ENCODE measurements around the gene PDE4DIP.
"Not testable (repeated sequence)": the region's sequence is repeated elsewhere in the genome, so short reads cannot be mapped to it uniquely, and the experiment has no call there.

The PDE4DIP gene

DNA sequence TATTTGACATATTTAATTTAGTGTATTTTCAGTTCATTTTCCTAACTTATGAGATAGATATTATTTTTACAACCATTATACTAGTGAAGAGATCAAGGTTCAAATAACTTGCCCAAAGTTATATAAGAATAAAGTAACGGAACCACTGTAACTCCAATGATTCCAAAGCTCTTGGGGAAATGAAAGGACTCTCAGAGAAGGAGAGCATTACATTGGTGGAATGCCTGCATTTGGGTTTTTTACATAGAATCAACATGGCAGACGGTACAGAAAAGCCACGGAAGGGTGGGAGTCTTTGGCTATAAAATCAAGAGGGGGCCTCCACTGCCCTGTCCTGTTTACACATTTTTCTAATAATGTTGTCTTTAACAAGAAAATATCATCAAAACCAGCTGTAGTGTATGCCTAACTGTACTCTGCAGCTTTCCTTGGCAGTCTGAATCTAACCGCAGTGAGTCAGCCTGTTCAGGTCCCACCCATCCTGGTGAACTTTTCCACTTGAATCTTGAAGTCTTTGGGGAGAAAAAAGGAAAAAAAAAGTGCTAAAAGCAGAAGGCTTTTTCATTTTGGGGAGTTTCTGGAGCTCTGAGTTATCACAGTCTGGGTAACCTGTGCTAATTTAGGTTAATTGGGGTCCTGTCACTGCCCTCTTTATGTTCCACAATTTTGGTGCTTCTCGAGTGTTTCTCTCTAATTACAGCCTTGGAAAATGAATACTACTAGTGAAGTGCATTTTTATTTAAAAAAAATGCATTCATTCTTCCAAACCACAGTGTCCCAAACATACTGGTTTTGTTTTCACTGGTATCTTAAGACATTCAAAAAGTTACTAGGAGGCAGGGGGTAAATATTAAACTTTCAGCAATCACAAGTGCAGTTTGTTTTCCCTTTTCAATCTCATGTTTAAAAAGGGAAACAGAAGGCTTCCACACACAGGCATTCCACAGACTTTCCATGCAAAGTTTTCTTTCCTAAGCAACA lies 30.5 kb downstream of the PDE4DIP start:
- DNase-seq: not testable (repeated sequence)

DNA sequence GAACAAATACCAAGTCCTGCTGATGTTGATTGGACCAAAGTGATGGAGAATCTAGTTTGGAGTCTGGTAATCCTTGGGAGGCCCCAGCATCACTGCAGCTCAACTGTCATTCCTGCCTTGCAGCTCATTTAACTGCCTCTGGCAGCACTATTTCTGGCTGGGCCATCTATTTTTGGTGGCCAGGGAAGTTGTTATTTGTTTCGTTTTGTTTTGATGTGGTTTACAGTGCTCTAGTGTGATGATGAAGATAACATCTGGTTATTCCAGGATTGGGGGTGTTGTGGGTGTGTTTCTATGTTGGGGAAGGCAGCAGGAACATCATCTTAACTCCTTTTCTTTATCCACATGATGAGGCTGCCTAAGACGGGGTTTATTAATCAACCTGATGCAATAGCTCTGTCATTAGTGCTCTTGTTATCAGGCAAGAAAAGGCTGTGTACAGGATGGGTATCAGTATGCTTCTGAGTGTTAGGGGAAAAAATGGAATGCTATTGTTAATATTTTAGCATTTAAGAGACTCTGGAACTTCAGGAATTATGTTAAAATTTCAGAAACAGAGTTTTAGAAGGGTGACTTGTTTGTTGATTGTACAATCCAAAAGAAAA lies 35.7 kb downstream of the PDE4DIP start:
- DNase-seq: not testable (repeated sequence)

DNA sequence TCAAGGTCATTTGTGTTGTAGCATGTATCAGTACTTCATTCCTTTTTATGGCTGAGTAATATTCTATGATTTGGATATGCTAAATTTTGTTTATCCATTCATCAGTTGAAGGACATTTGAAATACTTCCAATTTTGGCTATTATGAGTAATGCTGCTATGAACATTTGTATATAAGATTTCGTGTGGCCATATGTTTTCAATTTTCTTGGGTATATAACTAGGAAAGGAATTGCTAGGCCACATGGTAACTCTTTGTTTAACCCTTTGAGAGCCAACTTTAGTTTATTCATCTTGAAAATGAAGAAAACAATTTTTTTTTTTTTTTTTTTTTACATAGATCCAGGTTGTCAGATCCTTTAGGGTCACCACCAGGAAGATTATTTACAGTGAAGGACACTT lies 37.0 kb downstream of the PDE4DIP start:
- DNase-seq: not testable (repeated sequence)

DNA sequence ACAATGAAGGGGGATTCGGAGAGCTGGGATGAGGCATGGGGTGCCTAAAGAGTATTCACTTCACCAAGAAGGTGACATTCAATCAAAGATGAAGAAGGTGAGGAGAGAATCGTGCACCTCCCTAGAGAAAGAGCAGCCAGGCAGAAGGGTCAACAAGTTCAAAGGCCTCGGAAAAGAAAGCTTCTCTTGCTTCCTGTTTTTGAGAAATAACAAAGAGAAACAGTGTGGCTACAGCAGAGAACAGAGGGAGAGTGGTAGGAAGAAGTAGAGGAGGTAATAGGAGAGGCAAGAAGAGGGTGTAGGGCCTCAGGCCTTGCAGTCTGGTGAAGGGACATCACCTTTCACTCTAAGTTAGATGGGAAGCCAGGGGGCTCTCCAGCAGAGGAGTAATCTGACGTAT lies 41.0 kb downstream of the PDE4DIP start:
- DNase-seq: not testable (repeated sequence)

DNA sequence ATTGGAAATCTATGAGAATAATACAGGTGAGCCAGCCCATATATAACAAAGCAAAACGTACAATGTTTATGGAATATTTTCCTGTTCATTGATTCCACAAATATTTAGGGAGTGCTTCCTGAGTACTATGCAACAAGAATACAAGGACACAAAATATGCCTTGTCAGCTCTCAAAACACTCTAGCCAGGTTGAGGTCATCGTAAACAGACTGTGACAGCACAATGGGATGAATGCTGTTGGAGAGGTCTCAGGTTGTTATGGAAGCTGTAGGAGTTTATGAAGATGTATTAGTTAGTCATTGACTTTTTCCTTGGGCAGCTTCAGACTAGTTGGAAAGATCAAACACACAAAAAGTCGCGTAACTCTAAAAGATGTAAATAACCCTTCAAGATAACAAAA lies 42.1 kb downstream of the PDE4DIP start:
- not testable (repeated sequence) for DNase-seq

DNA sequence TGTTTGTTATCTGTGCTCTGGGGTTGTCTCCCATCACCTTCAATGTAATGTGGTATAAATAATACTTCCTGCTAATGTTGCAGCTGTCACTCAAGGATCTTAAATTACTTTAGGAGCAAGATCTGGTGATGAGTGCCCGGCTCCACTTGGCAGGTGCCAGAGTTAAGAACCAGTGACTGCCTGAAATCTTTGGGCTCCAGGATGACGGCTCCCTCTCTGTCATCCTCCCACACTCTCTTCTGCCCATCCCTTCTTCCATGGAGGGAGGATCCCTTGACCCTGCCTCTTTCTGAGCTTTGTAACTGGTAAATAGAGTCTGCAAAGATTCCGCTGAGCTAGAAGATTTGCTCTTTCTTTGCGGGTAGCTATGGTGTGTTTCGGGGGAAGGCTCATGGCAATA lies 44.4 kb downstream of the PDE4DIP start:
- DNase-seq: not testable (repeated sequence)

DNA sequence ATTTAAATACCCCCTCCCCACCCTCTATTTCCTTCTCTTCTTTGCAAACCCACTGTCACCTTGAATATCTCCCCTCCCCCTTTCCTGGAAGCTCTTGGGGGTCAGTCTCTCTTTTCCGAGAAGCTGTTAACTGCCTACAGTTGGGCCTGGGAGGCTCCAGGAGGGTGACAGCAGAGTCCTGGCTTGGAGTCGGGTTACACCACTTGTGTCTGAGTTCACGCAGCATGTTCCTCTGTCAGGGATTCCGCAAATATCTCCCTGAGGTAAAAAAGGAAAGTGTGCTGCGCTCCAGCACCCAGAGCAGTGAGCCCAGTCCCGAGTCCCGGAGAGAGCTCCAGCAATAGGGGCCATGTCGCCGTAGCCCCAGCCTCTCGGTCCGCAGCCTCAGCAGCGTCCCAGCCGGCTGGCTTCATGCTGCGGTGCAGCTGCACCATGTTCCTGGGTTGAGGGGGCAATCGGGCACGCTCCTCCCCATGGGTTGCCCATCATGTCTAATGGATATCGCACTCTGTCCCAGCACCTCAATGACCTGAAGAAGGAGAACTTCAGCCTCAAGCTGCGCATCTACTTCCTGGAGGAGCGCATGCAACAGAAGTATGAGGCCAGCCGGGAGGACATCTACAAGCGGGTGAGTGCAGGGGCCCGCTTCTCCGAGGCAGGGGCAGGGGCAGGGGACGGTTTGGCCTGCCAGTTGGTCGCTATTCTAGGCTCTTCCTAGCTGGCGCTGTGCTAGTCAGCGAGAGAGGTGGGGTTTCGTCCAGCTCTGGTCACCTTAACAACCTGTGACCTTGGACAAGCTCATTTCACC lies 45.2 kb downstream of the PDE4DIP start:
- DNase-seq: not testable (repeated sequence)

DNA sequence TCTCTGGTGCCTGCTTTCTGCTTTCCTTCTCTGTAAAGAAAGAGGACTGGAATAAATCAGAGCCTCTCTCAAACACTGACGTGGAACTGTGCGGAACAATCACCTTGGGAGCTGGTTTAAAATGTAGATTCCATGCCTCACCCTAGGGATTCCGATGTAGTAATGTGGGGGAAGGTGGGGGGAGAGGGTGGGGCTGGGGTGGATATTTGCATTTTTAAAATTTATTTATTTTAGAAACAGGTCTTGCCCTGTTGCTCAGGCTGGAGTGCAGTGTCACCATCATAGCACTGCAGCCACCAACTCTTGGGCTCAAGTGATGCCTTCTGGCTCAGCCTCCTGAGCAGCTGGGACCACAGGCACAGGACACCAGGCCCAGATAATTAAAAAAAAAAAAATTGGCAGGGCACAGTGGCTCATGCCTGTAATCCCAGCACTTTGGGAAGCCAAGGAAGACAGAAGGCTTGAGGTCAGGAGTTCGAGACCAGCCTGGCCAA lies 45.9 kb downstream of the PDE4DIP start:
- not testable (repeated sequence) for DNase-seq

DNA sequence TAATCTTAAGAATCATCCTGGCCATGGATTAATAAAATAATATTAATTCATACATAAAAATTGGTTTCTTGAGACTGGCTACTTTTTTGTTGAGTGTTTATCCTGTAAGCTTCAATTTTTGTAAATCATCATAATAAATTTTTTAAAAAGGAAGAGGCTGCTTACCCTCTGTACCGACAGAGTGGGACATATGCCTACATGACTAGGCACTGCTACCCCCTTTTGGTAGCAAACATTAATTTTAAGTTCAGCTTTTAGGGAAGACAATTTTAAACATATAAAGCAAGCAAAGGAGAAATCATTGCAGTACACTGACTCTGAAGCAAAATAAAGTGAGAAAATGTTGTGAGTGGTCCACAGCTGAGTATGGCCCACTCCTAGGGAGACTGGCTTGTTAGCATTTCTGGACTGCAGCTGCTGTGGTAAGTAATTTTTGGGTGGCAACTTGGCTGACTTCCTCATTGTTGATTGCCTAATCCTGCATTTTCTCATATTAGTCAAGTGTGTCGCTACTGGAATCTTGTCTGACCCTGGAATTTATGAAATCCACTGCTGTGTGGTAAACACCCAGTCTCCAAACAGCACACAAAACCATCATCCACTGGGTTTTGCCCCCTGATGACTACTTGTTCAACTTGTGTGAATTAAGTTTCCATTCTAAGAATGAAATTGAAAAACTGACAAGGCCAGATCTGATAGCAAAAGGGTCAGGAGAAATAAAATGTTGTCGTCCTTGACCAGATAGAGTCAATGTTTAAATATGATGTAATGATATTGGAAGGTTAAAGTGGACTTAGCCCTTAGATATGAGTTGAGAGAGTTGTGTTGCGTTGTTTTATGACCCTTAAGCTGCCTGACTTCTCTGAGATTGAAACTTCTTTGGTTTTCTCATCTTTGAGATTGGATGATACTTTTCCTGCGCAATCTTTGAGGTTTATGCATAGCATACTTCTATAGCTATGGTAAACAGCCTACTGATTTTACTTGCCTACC lies 50.4 kb downstream of the PDE4DIP start:
- DNase-seq: not testable (repeated sequence)

DNA sequence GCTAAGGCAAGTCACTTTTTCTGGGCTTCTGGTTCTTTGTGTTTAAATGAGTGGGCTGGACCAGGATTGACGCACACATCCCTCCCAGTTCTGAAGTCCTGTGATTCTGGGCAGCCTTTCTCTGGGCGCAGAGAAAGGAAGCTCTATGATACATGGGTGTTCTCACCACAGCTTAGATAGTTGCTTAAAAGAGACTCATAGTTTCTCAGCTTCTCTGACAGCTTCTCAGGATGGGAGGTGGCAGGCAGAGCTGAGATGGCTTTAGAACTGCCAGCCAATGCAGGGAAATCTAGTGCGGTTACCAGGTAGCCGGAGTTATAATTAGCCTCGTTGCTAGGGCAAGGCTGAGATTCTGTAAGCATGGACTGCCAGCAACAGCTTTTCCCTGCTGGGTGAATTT lies 55.8 kb downstream of the PDE4DIP start:
- not testable (repeated sequence) for DNase-seq

DNA sequence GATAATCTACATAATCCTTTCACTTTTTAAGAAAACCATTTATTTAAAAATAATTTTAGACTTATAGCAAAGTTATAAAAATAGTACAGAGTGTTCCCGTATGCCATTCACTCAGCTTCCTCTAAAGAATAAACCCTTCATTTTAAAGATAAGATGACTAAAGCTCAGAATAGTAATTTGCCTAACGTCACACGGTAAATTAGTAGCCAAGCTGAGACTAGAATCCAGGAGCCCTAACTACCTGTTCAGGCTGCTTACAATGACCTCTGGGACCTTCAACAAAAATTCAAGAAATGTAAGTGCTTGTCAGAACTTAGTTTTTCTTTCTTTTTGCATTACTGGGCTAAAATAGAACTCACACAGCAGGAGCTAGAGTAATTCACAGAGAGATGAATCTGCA lies 56.5 kb downstream of the PDE4DIP start:
- not testable (repeated sequence) for DNase-seq

DNA sequence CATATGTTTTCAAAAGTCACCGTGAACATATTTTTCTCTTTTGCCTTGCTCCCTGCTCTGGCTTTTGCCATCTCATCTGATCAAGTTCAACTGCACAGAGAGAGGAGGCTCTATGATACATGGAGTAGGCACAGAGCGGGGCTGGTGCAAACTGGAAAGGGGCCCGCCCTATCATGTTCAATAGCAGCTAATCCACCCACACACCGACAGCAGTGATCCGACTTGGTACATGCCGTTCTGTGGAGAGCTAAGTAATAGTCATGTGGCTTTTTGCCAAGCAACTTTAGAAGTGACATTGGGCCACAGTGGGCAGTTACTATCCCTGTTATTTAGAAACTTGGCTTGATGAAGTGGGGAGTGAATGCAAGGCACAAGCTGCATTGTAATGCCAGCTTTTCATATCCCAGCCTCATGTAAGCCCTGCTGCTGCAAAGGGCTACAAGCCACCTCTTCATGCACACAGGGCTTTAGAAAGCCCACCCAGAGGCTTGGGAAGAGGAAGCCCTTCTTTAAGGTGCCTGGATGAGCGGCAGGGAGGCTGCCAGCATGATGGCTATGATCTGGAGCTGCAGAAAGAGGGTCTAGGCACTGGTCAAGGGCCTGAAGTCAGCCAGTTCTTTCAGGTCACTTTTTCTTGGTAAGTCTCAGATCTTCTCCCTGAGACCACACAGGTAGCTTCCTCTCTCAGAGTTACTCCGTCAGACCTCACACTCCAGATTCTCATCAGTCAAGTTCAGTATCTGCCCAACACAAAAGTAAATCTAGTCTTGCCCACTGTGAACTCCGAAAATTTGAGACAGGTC lies 57.1 kb downstream of the PDE4DIP start:
- DNase-seq: not testable (repeated sequence)

DNA sequence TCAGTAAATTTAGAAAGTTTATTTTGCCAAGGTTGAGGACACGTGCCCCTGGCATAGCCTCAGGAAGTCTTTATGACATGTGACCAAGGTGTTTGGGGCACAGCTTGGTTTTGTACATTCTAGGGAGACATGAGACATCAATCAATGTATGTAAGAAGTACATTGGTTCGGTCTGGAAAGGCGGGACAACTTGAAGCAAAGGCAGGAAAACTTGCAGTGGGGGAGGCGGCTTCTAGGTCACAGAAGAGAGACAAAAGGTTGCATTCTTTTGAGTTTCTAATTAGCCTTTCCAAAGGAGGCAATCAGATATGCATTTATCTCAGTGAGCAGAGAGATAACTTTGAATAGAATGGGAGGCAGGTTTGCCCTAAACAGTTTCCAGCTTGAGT lies 57.7 kb downstream of the PDE4DIP start:
- not testable (repeated sequence) for DNase-seq

DNA sequence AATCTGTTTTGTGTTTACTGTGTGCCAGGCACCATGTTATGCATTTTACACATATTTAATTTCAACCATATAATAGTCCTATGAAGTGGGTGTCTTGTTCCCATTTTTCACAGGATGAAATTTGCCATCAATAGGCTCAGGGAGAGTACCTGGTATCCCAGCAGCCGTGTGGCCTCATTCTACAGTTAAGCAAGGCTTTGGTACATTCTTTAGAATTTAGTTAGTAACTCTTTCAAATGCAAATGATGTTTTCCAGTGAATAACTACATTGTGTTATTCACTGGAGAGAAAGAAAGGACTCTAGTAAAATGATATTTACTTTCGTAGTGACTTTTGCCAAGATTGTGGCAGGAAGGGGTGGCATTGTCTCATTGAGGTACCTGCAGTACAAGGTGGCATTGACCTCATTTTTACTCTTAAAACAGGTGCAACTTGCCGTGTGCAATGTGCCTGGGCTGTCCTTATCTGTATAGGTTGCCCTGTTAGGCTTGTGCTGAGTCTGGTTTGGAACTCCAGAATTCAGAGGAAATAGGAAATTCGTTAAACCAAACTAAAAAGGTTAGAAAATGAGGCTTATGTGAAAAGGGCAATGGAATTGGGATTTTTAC lies 65.1 kb downstream of the PDE4DIP start:
- not testable (repeated sequence) for DNase-seq

DNA sequence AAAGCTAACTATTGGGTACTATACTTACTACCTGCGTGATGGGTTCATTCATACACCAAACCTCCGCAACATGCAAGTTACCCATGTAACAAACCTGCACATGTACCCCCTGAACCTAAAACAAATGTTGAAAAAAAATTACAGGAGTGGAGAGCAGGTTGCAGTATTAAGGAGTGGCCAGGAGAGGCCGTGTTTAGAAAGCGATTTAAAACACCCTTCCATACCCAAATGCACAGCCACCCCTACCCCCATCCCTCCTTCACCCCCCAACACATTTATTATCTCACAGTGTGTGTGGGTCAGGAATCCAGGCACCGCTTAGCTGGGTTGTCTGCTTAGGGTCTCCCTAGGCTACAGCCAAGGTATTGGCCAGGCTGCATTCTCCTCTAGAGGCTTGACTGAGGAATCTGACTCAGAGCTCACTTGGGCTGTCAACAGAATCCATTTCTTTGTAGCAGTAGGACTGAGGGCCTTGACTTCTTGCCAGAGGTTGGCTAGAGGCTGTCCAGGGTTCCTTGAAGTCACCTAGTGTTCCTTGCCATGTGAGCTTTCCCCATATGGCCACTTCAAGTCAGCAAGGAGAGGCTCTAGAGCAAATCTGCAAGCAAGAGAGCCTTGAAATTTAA lies 67.2 kb downstream of the PDE4DIP start:
- DNase-seq: not testable (repeated sequence)

DNA sequence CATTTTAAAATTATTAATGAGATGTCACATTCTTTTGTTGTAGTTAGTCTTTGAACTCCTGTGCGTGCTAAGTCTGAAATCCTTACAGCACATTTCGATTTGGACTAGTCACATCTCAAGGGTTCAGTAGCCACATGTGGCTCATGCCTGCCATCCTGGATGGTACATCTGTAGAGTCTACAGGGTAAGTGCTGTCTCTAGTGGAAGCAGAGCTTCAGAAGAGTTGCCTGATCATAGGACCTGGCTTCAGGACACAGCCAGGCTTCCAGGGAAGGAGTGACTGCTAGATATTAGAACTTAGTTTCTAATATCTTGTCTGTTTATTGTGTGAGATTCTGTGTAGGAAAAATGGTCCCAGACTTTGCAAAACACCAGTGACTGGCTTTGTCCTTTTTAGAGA lies 72.0 kb downstream of the PDE4DIP start:
- not testable (repeated sequence) for DNase-seq

DNA sequence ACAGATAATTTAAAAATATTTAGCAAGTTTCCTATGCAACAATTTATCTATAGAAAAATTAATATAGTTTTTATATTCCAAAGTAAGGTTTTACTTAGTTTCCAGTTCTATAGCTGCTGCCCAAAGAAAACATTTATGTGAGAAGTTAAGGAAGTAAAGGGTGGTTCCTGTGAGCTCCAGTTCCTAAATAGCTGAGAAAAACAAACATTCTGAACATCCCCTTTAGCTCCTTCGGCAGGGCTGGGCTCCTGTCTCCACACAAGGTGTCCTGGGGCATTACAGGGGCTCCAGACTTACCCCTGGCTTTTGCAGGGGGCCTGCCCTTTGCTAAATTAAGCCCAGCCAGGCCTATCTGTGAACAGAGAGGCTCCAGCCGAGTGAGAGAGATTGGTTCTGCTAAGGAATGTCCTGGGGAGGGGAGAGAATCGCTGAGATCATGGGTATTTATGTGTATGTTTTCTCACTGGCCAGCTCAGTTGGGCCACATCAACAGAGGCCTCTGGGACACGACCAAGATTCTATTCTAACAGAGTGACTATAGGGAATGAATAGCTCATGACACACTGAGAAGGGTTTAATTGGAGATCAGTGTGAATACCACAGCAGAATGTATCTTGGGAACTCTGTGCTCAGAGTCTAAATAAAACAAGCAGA lies 72.6 kb downstream of the PDE4DIP start:
- DNase-seq: not testable (repeated sequence)

DNA sequence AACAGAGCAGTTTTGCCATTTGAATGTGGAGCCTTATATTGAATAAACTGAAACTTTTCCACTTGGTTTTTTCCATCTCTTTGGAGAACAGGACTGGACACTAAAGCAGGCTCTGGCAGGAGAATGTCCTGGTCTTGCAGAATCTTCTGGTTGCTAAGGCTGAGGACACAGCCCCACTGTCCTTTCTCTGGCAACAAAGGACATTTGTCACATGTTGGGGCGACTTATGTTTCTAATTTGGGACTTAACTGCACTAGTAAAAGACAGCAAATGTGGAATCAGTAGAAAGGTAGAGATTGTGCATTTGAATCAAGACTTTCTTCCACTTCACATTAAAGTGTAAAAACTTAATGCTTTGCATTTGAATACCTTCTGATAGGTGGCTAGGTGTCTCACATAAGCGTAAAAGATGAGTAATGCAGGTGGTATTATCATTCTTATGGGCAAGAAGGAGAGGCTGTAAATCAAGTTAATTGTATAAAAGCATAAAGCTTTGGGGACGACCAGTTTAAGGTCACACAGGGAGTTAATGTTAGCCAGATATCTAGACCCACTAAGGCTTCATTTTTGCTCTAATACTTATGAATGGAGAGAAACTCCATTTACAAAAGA lies 74.7 kb downstream of the PDE4DIP start:
- DNase-seq: not testable (repeated sequence)

DNA sequence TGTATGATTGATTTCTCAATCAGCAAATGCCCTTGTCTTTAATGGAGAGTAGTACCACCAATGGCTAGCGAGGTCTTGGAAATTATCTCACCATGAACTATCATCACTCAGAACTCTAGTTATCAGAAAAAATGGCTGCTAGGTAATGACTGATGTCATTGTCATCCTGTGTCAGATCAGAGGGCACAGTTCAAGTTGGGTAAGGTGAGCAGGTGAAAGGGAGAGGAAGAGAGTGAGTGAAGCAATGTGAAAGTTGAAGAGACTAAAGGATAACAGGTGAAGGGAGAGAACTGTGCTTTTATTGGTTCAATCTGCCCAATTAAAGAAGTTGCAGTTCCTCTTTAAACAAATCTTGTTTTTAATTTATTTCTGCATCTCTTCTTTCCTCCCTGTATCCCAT lies 76.8 kb downstream of the PDE4DIP start:
- not testable (repeated sequence) for DNase-seq
